C4-2B (cell line): ENCODE results near the gene REST.

ENCODE experiments used
- H3K27ac ChIP-seq: fragments of 450-650 bp; 2 replicates; pipeline ENCODE4 v1.5.1; 2017
- CTCF ChIP-seq: fragments of 450-650 bp; conservative IDR thresholded peaks from 2 replicates; pipeline ENCODE4 v1.5.1; 2017; ENCODE audit warnings: mild to moderate bottlenecking
- ZFX ChIP-seq: fragments of 450-650 bp; IDR thresholded peaks from 2 replicates; pipeline ENCODE4 v1.6.1; 2017

REST gene, protein sequence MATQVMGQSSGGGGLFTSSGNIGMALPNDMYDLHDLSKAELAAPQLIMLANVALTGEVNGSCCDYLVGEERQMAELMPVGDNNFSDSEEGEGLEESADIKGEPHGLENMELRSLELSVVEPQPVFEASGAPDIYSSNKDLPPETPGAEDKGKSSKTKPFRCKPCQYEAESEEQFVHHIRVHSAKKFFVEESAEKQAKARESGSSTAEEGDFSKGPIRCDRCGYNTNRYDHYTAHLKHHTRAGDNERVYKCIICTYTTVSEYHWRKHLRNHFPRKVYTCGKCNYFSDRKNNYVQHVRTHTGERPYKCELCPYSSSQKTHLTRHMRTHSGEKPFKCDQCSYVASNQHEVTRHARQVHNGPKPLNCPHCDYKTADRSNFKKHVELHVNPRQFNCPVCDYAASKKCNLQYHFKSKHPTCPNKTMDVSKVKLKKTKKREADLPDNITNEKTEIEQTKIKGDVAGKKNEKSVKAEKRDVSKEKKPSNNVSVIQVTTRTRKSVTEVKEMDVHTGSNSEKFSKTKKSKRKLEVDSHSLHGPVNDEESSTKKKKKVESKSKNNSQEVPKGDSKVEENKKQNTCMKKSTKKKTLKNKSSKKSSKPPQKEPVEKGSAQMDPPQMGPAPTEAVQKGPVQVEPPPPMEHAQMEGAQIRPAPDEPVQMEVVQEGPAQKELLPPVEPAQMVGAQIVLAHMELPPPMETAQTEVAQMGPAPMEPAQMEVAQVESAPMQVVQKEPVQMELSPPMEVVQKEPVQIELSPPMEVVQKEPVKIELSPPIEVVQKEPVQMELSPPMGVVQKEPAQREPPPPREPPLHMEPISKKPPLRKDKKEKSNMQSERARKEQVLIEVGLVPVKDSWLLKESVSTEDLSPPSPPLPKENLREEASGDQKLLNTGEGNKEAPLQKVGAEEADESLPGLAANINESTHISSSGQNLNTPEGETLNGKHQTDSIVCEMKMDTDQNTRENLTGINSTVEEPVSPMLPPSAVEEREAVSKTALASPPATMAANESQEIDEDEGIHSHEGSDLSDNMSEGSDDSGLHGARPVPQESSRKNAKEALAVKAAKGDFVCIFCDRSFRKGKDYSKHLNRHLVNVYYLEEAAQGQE

GRCh38 chr4:56907489-56908205 is at the start of gene REST:
Gene REST, plus strand, starts transcription at chr4:56907900. Its CDS starts 2,739 bp downstream, at chr4:56910639.
- TF ChIP-seq CTCF (no peak), ZFX (no peak)
- H3K27ac ChIP-seq: peak within 1 kb of the TSS; percentile 88

DNA sequence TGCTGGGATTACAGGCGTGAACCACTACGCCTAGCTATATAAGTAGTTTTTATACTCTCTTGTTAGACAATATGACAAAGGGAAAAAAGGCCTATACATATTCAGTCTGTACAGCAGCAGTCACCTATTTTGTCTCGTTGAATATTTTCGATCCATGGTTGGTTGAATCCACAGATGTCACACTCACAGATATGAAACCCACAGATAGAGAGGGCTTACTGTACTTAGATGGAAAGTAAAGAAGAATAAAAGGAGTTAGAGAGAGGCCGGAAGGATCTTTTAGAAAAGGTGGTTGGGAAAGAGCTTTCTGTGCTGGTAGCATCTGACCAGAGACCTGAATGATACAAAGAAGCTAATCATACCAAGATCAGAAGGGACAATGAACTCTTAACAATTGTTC is 47.9 kb upstream of the REST start:
- no peak overlapping the region for H3K27ac ChIP-seq
- TF ChIP-seq ZFX: no peak
- TF ChIP-seq CTCF: no peak

DNA sequence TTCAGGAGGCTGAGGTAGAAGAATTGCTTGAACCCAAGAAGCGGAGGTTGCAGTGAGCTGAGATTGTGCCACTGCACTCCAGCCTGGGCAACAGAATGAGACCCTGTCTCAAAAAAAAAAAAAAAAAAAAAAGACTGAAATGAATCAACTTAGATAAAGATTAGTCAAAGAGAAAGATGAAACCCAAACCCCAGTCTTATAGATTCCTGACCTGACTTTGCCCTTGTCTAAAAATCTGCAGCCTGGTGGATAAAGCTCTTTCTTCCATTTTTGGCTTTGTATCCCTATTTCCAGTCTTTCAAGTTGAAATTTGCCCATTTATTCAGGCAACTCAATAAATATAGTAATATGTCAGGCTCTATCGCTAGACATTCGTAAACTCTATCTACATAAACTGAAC is 46.9 kb upstream of the REST start:
- TF ChIP-seq CTCF (no peak), ZFX (no peak)
- no peak overlapping the region for H3K27ac ChIP-seq

- no peak overlapping the region for H3K27ac ChIP-seq
- TF ChIP-seq CTCF: no peak
Observed at GRCh38 chr4:56861360-56861759, 46.3 kb upstream of the REST start.

DNA sequence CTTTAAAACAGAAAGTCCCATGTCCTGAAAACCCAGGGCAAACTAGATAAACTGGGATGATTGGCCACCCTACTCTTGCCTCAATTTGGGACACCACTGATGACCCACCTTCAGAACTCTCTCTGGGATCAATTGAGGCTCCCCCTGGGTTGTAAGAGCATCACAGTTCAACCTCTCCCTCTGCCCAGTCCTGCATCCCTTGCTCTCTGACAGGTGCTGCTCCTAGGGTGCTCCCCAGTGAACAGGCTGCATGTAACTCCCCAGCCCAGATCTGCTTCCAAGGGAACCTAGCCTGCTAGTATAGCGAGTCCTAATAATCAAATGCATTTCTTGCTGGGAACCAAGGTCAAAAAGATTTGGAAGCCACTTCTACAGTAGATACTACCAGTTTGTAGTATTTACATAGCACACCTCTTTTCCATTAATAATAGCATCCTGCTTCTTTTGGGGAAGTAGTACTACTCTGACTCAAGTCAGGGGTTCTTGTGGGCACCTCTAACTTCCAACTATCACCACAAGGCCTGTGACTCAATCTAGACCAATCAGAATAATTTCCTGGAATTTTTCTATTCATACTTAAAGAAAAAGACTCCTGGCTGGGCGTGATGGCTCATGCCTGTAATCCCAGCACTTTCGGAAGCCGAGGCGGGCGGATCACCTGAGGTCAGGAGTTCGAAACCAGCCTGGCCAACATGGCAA is 44.1 kb upstream of the REST start:
- no peak for TF ChIP-seq CTCF
- no peak for TF ChIP-seq ZFX
- no peak overlapping the region for H3K27ac ChIP-seq

DNA sequence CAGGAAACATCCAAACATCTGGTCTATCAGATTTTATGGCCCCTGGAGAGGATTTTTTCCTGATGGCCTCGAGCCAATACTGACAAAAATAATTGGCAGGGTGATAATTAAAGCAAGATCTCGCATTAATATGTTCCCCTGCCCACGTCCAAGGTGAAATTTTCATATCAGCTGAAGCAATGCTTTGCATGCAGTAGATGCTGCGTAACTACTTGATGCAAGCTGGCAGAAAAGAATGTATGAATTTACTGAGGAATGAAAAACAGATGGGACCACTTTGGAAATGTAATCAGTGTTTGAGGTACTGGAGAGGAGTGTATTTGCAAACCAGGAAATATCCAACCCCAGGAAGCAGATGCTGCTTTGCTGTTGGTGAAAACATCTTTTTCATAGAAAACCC is 36.8 kb upstream of the REST start:
- no peak overlapping the region for H3K27ac ChIP-seq

More for the DNA sequence above, 36.8 kb upstream of the REST start:
- TF ChIP-seq ZFX (no peak), CTCF (no peak)
